CD4-positive, alpha-beta memory T cell (primary cell): ENCODE results near the gene JAKMIP1. TPM values are rescaled to one million over a fixed set of nuclear protein-coding genes. Genes with fewer than 3 reads are reported as not detected.
"Not testable (repeated sequence)": the region's sequence is repeated elsewhere in the genome, so short reads cannot be mapped to it uniquely, and the experiment has no call there.

Experiments
- CTCF ChIA-PET: fragments of 350-600 bp; sonication (Branson Sonifier 250); formaldehyde crosslinking; loops from one replicate; lab custom pipeline; 2021; ENCODE audit warnings: inconsistent platforms; ENCODE audit not compliant: partially characterized antibody; lab: Charles Lee
- POLR2A ChIA-PET: fragments of 350-600 bp; sonication (Branson Sonifier 250); formaldehyde crosslinking; loops from one replicate; lab custom pipeline; 2021; ENCODE audit not compliant: partially characterized antibody; lab: Charles Lee
- DNase-seq, 5 donors: peaks; one replicate each; pipeline versions ENCODE4 v3.0.0 to v3.0.0-alpha.2; 2020 to 2022; ENCODE audit warnings: mixed read lengths in 1 of 5
- H3K27ac ChIP-seq: one replicate; pipeline ENCODE4 v1.7.0; 2013; ENCODE audit warnings: low read depth, low read length
- H3K27me3 ChIP-seq: 2 replicates; pipeline ENCODE4 v1.7.0; 2013; ENCODE audit warnings: mild to moderate bottlenecking, low read length, moderate library complexity; ENCODE audit not compliant: insufficient read depth
- H3K36me3 ChIP-seq: 2 replicates; pipeline ENCODE4 v1.7.0; 2013; ENCODE audit warnings: mild to moderate bottlenecking, low read length, moderate library complexity; ENCODE audit not compliant: insufficient read depth
- H3K4me1 ChIP-seq: 2 replicates; pipeline ENCODE4 v1.7.0; 2013; ENCODE audit warnings: mild to moderate bottlenecking, low read length, moderate library complexity; ENCODE audit not compliant: insufficient read depth
- H3K4me3 ChIP-seq, 2 donors: one replicate each; pipeline ENCODE4 v1.7.0; 2013; ENCODE audit warnings: low read length in 2 of 2, mild to moderate bottlenecking in 1 of 2
- H3K9me3 ChIP-seq, 2 donors: one replicate each; pipeline ENCODE4 v1.7.0; 2013; ENCODE audit warnings: low read length in 2 of 2, control low read depth in 1 of 2; ENCODE audit not compliant: control insufficient read depth in 1 of 2
- H3K27ac Mint-ChIP-seq, 7 donors: one replicate each; pipeline ENCODE4 v1.8.0; 2020 to 2021; ENCODE audit warnings: mixed read lengths in 7 of 7, mild to moderate bottlenecking in 6 of 7, inconsistent platforms in 3 of 7, moderate library complexity in 3 of 7
- H3K27me3 Mint-ChIP-seq, 2 donors: one replicate each; pipeline ENCODE4 v1.8.0; 2020 to 2021; ENCODE audit warnings: mixed read lengths in 2 of 2
- H3K36me3 Mint-ChIP-seq, 2 donors: one replicate each; pipeline ENCODE4 v1.8.0; 2020 to 2021; ENCODE audit warnings: mixed read lengths in 2 of 2, inconsistent platforms in 1 of 2, mild to moderate bottlenecking in 1 of 2
- H3K4me1 Mint-ChIP-seq, 4 donors: one replicate each; pipeline ENCODE4 v1.8.0; 2020 to 2021; ENCODE audit warnings: mixed read lengths in 4 of 4, mild to moderate bottlenecking in 1 of 4
- H3K4me3 Mint-ChIP-seq, 8 donors: one replicate each; pipeline ENCODE4 v1.8.0; 2020 to 2021; ENCODE audit warnings: mixed read lengths in 8 of 8, mild to moderate bottlenecking in 7 of 8, moderate library complexity in 6 of 8, inconsistent platforms in 3 of 8
- H3K9me3 Mint-ChIP-seq, 8 donors: one replicate each; pipeline ENCODE4 v1.8.0; 2020 to 2021; ENCODE audit warnings: mixed read lengths in 8 of 8, mild to moderate bottlenecking in 5 of 8, inconsistent platforms in 3 of 8, moderate library complexity in 1 of 8
- intact Hi-C: fragments of 100-400 bp; cut with micrococcal nuclease; formaldehyde crosslinking; loops from one replicate; pipeline ENCODE4 v1.15.1; 2023
- polyA plus RNA-seq, 2 donors: library from polyadenylated mRNA; unstranded; fragments of 300-500 nt; fragmentation: Illumina TruSeq; gene quantifications; one replicate each; pipeline ENCODE4 v1.2.3, GENCODE V29; 2021
- total RNA-seq, 2 experiments: library from RNA; stranded (reverse); gene quantifications; one replicate each; pipeline ENCODE4 v1.2.3, GENCODE V29; 2021

The JAKMIP1 gene
- total and polyA plus RNA-seq, 4 experiments from 2014 or later = 2.5 to 11.5 (median 3.3) TPM

DNA sequence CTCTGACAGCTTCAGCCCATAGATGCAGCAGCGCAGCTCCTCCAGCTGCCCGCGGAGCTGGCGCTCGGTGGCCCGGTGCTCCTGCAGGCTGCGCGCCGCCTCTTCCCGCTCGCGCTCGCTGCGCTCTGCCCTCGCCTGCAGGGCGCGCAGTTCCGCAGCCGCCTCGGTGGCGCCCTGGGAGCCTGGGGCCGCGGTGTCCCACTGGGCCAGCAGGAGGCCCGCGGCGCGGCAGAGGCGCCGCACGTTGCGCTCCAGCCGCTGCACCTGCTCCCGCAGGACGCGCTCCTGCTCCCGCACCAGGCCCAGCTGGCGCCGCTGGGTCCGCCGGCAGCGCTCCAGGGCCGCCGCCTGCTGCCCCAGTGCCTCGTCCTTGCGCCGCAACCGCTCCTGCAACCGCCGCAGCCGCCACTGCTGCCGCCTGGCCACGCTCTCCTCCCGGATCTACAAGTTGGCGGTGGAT is 192.2 kb downstream of the JAKMIP1 start:
- no peaks in the 10 kb centered on the region for H3K9me3 ChIP-seq
- ChIA-PET POLR2A (no interaction called here), CTCF (no interaction called here)
- H3K9me3 Mint-ChIP-seq = no peaks in the 10 kb centered on the region
- H3K36me3 ChIP-seq = no peaks in the 10 kb centered on the region
- H3K27me3 ChIP-seq = no peaks in the 10 kb centered on the region
- no peak overlapping the region for H3K4me3 Mint-ChIP-seq
- peaks cover 16 to 18% of the 10 kb centered on the region in 2 donors for H3K27me3 Mint-ChIP-seq
- H3K4me1 ChIP-seq = no peaks in the 10 kb centered on the region
- peaks cover 0 to 5% (median 0%) of the 10 kb centered on the region in 4 donors for H3K4me1 Mint-ChIP-seq
- DNase-seq = no peak
- H3K27ac ChIP-seq = no peak overlapping the region
- no peak overlapping the region for H3K4me3 ChIP-seq
- no peaks in the 10 kb centered on the region for H3K36me3 Mint-ChIP-seq
- intact Hi-C loops = no loop called here
- H3K27ac Mint-ChIP-seq = no peak overlapping the region

DNA sequence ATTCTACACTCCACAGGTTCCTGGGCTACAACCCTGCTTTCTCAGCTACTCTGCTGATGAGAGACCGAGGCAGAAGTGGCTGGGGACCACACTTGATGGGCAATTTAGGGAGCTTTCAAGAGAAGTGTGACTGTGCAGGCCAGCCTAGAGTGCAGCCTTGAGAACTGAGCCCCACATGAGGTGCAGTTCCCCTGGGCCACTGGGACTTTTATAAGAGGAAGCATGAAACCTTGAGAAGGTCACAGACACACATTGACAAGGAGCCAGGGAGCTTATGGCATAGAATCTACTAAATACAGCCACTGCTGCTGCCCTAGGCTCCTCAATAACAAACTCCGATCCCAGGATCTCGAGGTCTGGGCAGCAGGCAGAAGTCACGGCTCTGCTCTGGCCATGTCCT is 195.2 kb downstream of the JAKMIP1 start:
- no peak overlapping the region for H3K27ac Mint-ChIP-seq
- no peaks in the 10 kb centered on the region for H3K9me3 Mint-ChIP-seq

DNA sequence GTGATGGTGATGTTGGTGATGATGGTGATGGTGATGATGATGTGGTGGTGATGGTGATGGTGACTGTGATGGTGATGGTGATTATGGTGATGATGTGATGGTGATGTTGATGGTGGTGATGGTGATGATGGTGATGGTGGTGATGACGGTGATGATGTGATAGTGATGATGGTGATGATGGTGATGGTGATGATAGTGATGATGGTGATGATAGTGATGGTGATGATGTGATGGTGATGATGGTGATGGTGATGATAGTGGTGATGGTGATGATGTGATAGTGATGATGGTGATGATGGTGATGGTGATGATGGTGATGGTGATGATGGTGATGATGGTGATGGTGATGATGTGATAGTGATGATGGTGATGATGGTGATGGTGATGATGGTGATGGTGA is 196.9 kb downstream of the JAKMIP1 start:
- H3K4me3 ChIP-seq, H3K27ac ChIP-seq, H3K36me3 Mint-ChIP-seq, H3K4me3 Mint-ChIP-seq, H3K36me3 ChIP-seq, H3K9me3 Mint-ChIP-seq, H3K9me3 ChIP-seq, H3K4me1 ChIP-seq, CTCF ChIA-PET, intact Hi-C loops, DNase-seq, H3K27ac Mint-ChIP-seq, H3K27me3 Mint-ChIP-seq, H3K4me1 Mint-ChIP-seq, H3K27me3 ChIP-seq, POLR2A ChIA-PET: not testable (repeated sequence)

More for the DNA sequence above, 195.2 kb downstream of the JAKMIP1 start:
- Mint-ChIP-seq H3K36me3 (no peaks in the 10 kb centered on the region), H3K27me3 (peaks cover 12 to 16% of the 10 kb centered on the region in 2 donors), H3K4me1 (peaks cover 0 to 5% (median 0%) of the 10 kb centered on the region in 4 donors), H3K4me3 (no peak overlapping the region)
- H3K4me1 ChIP-seq = no peaks in the 10 kb centered on the region
- H3K27me3 ChIP-seq = no peaks in the 10 kb centered on the region
- no peaks in the 10 kb centered on the region for H3K36me3 ChIP-seq
- H3K9me3 ChIP-seq = no peaks in the 10 kb centered on the region
- no peak overlapping the region for H3K27ac ChIP-seq
- DNase-seq = no peak
- intact Hi-C loops = no loop called here
- CTCF ChIA-PET = no interaction called here
- POLR2A ChIA-PET = no interaction called here
- H3K4me3 ChIP-seq = no peak overlapping the region

DNA sequence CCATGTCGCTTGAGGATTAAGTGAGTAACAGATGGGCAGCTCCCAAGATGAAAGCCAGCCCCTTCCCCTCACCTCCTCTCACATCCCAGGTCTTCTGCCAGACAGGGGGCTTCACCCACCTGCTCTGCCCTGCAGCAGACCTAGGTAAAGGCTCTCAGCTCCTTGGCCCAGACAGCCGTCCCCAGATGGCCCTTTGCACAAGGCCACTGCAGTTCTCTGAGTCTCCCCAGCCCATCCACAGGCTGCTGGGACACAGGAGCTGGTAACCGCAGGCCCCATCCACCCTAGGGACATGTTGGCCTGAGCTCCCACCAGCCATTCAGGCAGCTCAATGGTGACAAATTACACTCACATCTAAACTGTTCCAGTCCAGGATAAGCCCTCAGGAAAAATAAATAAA is 197.4 kb downstream of the JAKMIP1 start:
- DNase-seq = no peak
- no peak overlapping the region for H3K27ac Mint-ChIP-seq
- Histone ChIP-seq H3K4me3 (no peak overlapping the region), H3K9me3 (no peaks in the 10 kb centered on the region), H3K27ac (no peak overlapping the region), H3K36me3 (no peaks in the 10 kb centered on the region), H3K27me3 (no peaks in the 10 kb centered on the region), H3K4me1 (no peaks in the 10 kb centered on the region)
- CTCF ChIA-PET = interaction anchor here (1.1 kb wide), 1 partner anchor 324 kb away, joined by 3 read pairs; no protein-coding TSS in a partner anchor
- no peaks in the 10 kb centered on the region for H3K36me3 Mint-ChIP-seq
- peaks cover 0 to 4% (median 0%) of the 10 kb centered on the region in 4 donors for H3K4me1 Mint-ChIP-seq
- no peaks in the 10 kb centered on the region for H3K9me3 Mint-ChIP-seq
- H3K4me3 Mint-ChIP-seq = no peak overlapping the region
- POLR2A ChIA-PET = no interaction called here
- H3K27me3 Mint-ChIP-seq = peaks cover 4 to 11% of the 10 kb centered on the region in 2 donors
- intact Hi-C loops = no loop called here

DNA sequence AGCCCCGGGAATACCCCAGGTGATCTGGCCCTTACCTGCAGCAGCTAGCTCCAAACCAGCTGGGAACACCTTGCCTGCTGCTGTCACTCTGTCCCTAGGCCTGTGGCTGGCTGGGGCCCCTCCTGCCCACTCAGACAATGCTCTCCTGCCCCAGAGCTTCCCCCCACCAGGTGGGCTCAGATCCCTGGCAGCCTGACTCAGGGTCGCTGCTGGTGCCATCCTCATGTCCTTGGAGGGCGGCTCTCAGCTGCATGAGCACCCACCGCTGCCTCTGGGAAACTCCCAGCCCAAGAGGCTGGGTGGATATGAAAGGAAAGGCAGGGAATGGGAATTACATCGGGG is 197.9 kb downstream of the JAKMIP1 start:
- peaks cover 4 to 10% of the 10 kb centered on the region in 2 donors for H3K27me3 Mint-ChIP-seq
- H3K9me3 Mint-ChIP-seq = no peaks in the 10 kb centered on the region
- no peak for DNase-seq
- H3K36me3 Mint-ChIP-seq = no peaks in the 10 kb centered on the region
- no peak overlapping the region for H3K27ac Mint-ChIP-seq
- H3K9me3 ChIP-seq = no peaks in the 10 kb centered on the region
- no peaks in the 10 kb centered on the region for H3K36me3 ChIP-seq
- H3K27ac ChIP-seq = no peak overlapping the region
- intact Hi-C loops = no loop called here
- H3K4me1 ChIP-seq = no peaks in the 10 kb centered on the region
- ChIA-PET CTCF (interaction anchor here (1.1 kb wide), 1 partner anchor 325 kb away, joined by 3 read pairs; no protein-coding TSS in a partner anchor), POLR2A (no interaction called here)
- H3K4me3 Mint-ChIP-seq = no peak overlapping the region
- H3K4me3 ChIP-seq = no peak overlapping the region
- H3K4me1 Mint-ChIP-seq = peaks cover 0 to 4% (median 0%) of the 10 kb centered on the region in 4 donors
- no peaks in the 10 kb centered on the region for H3K27me3 ChIP-seq

DNA sequence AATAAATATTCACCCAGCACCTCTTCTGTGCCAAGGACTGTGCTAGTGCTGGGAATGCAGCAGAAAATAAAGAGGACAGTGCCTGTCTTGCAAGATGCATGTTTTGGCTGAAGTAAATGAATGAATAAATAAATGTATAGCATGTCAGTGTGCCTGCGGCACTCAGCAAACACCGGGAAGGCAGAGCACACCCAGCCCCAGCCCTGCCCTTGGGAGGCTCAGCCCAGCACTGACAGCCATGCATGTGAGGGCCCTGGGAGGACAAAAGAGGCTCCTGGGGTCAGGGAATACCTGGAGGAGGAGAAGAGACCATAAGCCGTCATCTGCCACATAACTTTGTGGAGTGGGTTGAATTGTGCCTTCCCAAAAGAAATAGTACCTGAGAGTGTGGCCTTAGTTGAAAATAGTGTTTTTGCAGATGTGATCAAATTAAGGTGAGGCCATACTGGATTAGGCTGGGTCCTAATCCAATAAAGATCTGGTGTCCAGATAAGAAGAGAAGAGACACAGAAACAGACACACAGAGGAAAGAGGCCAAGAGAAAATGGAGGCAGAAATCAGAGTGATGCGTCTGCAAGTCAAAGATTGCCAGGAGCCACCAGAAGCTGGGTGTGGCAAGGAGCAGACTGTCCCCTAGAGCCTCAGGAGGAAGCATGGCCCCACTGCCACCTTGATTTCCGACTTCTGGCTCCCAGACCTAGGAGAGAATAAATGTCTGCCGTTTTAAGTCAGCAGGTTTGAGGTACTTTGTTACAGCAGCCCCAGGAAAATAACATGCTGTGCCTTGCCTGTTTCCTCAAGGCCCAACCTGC is 198.5 kb downstream of the JAKMIP1 start:
- no peaks in the 10 kb centered on the region for H3K9me3 Mint-ChIP-seq
- H3K36me3 ChIP-seq = no peaks in the 10 kb centered on the region
- POLR2A ChIA-PET = no interaction called here
- H3K27ac Mint-ChIP-seq = no peak overlapping the region
- CTCF ChIA-PET = interaction anchor here (1.1 to 7.0 kb wide), 2 partner anchors 325 to 328 kb away, joined by 3 to 104 read pairs; no protein-coding TSS in a partner anchor
- H3K36me3 Mint-ChIP-seq = no peaks in the 10 kb centered on the region
- intact Hi-C loops = no loop called here
- H3K27me3 Mint-ChIP-seq = peaks cover 2 to 6% of the 10 kb centered on the region in 2 donors
- no peaks in the 10 kb centered on the region for H3K9me3 ChIP-seq
- no peak overlapping the region for H3K4me3 Mint-ChIP-seq
- H3K27ac ChIP-seq = no peak overlapping the region
- no peak for DNase-seq
- peaks cover 0 to 3% (median 0%) of the 10 kb centered on the region in 4 donors for H3K4me1 Mint-ChIP-seq
- no peaks in the 10 kb centered on the region for H3K27me3 ChIP-seq
- H3K4me3 ChIP-seq = no peak overlapping the region
- H3K4me1 ChIP-seq = no peaks in the 10 kb centered on the region

DNA sequence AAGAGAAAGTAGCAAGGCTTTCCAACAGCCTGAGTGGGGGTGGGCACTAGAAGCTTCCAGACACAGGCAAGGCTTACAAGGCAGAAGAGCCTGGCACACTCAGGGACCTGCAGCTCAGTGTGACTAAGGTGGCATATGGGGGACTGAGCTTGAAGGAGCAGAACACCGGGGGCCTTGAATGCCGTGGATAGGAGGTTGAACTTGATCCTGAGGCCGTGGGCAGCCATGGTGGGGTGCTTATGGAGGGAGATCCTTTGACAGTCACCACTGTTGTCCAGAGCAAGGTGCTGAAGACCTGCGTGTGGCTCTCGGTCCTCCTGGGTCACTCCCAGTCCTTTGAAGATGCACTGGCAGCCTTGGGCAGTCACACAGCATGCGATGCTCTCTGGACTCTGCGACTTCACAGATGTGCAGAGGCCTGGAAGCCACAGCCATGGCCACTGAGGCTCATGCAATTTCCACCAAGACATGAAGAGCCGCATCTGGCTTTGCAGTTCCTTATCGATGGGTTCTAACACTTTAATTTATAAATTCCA is 200.5 kb downstream of the JAKMIP1 start:
- DNase-seq = no peak
- Histone ChIP-seq H3K4me1 (no peaks in the 10 kb centered on the region), H3K36me3 (no peaks in the 10 kb centered on the region), H3K9me3 (no peaks in the 10 kb centered on the region), H3K27ac (no peak overlapping the region), H3K4me3 (no peak overlapping the region), H3K27me3 (no peaks in the 10 kb centered on the region)
- Mint-ChIP-seq H3K4me1 (peaks cover 0 to 4% (median 1%) of the 10 kb centered on the region in 4 donors), H3K27ac (no peak overlapping the region), H3K9me3 (peaks cover 0 to 2% (median 0%) of the 10 kb centered on the region in 8 donors), H3K36me3 (no peaks in the 10 kb centered on the region), H3K27me3 (peaks cover 2 to 7% of the 10 kb centered on the region in 2 donors), H3K4me3 (no peak overlapping the region)
- intact Hi-C loops = no loop called here
- ChIA-PET CTCF (interaction anchor here (0.6 to 7.0 kb wide), 8 partner anchors 8 to 330 kb away, joined by 3 to 104 read pairs (median 4); no protein-coding TSS in a partner anchor), POLR2A (no interaction called here)
